GM21825 (cell line): Measurements from ENCODE around the gene TOP3A.
"Not testable (repeated sequence)": the region's sequence is repeated elsewhere in the genome, so short reads cannot be mapped to it uniquely, and the experiment has no call there.

Experiments used
- ATAC-seq: cut with Tn5 transposase; IDR thresholded peaks from one replicate; pipeline ENCODE4 v1.9.1; 2021; ENCODE audit warnings: mild to moderate bottlenecking, moderate library complexity; ENCODE audit not compliant: unreplicated experiment

Gene TOP3A

GRCh38 chr17:18314731-18315561, at the start of gene TOP3A, which contains the start of gene SMCR8:
Gene TOP3A, minus strand, starts transcription at chr17:18314994. Its CDS starts 216 bp downstream, at chr17:18314778.
Gene SMCR8, plus strand, starts transcription at chr17:18315293. Its CDS starts 497 bp downstream, at chr17:18315790.
- peak; percentile 79 for ATAC-seq

GRCh38 chr17:18364166-18364565, 49.4 kb upstream of the TOP3A start:
- no peak for ATAC-seq

DNA sequence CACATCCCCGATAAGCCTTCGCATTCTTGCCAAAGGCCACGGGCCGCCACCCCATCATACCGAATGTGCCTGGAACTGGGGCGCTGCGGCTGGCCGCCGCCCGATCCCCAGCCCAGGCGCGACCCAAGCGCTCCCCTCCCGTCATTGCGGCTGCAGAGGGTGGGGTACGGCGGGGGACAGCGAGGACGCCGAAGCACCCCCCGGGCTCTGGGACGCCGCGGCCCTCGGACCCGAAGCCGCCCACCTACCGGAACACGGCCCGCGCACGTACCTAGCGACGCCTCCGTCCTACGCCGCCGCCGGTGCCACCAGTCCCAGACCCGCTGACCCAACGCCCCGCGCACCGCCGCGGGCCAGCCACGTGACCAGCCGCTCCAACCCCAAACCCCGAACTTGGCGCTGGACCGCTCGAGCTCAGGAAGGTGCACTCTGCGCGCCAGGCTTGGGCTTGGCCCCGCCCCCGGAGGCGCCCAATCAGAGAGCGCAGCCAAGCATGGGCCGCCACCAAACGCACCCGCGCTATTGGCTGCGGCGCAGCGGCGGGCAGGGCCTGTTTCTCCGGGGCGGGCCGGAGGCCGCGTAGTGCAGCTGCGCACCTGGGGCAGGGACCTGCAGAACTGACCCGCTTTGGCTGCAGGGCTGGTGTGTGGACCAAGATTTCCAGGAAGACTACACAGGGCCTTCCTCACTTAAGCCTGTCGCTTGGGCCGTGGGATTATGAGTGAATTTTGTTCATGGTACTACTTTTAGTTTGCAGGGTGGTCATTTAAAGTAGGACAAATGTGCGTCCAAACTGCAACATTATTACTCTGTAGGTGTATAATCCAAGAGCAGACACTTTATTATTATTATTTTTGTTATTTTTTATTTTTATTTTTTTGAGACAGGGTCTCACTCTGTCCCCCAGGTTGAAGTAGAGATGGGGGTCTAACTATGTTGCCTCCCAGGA, 48.6 kb upstream of the TOP3A start, which contains the start of gene SHMT1:
Gene SHMT1 (minus strand): TSS at position 450 of the 949 bp plus-strand sequence. CDS start 7,569 bp downstream, outside the sequence.
- ATAC-seq, result peak; percentile 98

GRCh38 chr17:18362698-18363100, 47.9 kb upstream of the TOP3A start:
- ATAC-seq, result no peak

- no peak for ATAC-seq
These were observed 47.3 kb upstream of the TOP3A start for GRCh38 chr17:18361837-18362697.

DNA sequence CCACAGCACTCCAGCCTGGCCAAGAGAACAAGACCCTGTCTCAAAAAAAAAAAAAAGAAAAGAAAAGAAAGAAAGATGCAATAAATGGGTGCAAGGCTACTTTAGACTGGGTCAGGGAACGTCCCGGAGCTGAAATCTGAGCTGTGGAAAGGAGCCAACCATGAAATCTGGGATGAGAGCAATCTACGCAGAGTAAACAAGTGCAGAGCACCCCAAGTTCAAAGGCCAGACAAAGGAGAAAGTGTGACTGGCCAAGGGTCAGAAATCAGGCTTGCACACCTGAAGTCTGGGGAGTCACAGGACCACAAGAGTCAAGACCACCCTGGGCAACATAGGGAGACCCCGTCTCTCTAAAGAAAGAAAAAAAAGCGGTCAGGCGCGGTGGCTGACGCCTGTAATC, 45.7 kb upstream of the TOP3A start:
- ATAC-seq, result no peak

GRCh38 chr17:18356624-18357023, 41.8 kb upstream of the TOP3A start:
- no peak for ATAC-seq

DNA sequence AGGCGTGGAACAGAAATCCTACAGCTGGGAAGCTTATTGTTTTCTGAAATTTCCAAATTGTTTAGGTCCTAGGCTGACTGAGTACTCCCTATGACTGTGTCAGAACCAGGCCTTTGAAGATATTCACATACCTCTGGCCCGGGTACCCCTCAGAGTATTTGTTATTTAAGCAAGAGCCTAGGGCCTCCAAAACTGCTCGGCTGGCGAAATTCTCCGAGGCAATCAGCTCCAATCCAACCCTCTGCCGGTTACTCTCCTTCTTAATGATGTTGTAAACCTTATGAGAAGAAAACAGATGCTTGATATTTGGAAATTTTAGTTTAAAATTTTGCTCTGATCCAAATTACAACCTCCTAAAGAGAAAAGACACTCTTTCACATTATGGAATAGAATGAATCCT, 38.7 kb upstream of the TOP3A start:
- no peak for ATAC-seq

DNA sequence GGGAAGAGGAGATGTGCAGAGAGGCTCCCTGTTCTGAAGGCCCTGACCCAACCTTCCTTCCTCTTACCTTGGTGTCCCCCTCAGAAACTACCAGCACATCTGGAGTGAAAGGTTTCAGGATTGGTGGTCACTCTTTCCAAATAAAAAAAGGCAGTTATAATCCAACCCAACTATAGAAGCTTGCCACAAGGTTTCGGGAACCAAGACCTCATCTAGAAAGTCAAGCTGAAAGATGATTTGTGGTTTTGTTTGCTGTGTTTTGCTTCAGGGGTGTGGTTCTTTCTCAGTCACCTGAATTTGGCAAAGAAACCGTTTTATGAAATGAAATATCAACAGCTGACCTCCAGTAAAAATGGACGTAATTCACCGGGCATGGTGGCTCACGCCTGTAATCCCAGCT, 29.2 kb upstream of the TOP3A start:
- no peak for ATAC-seq

GRCh38 chr17:18339933-18340332, 25.1 kb upstream of the TOP3A start:
- ATAC-seq, result no peak

DNA sequence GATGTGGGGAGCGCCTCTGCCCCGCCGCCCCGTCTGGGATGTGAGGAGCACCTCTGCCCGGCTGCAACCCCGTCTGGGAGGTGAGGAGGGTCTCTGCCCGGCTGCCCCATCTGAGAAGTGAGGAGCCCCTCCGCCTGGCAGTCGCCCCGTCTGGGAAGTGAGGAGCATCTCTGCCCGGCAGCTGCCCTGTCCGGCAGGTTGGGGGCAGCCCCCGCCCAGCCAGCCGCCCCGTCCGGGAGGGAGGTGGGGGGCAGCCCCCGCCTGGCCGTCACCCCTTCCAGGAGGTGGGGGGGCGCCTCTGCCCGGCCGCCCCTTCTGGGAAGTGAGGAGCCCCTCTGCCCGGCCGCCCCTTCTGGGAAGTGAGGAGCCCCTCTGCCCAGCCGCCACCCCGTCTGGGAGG, 23.4 kb upstream of the TOP3A start:
- not testable (repeated sequence) for ATAC-seq

DNA sequence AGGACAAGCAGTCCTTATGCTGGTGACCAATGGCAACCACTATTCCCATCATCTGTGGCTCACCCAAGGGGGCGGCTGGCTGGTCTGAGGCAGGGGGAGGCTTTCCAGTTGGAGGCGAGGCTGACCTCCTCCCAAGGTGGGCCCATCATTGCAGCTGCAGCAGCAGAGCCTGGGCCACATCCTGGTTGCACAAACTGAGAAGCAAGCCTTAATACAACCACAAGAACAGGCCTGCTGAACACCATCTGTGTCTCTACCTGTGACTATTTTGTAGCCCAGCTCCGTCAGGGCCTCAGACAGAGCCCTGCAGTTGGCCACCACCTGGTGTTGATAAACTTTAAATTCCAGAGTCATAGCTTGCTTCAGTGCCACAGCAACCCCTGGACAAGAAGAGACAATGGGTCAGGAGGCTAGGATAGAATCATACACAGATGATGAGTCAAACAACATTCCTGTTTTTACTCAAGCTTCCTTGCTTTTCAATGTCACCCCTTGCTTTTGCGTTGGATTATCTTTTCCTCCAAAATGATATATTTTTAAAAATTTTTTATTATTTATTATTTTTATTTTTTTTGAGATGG, 18.2 kb upstream of the TOP3A start:
- no peak for ATAC-seq

- no peak for ATAC-seq
These were observed 17.1 kb upstream of the TOP3A start for GRCh38 chr17:18331879-18332278.

DNA sequence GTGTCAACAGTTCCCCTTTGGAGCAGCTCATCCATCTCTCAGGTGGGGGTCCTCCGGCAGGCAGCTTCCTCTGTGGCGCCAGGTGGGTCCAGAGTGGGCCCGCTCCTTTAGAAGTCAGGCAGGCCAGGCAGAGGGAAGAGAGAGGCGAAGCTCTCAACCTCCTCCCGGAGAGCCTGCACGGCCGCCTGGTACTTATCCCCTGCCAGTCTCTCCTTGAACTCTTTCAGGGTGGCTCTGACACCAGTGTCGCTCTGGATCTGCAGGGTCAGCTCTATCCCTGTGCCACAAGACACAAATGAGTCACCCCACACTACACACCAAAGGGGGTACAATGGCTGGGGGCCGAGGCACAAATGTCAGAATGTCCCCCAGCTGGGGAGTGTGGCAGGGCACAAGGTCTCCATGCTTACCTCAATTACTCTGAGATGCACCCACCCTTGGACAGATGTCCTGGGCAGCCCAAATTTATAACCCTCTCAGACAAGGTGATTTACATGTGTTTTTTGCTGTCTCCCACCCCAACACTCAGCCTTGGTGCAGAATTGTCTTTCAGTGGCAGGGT, 13.9 kb upstream of the TOP3A start:
- ATAC-seq, result no peak

- ATAC-seq, result no peak
These were observed 12.8 kb upstream of the TOP3A start for GRCh38 chr17:18327556-18327955.

- ATAC-seq, result no peak
These were observed 12.3 kb upstream of the TOP3A start for GRCh38 chr17:18327093-18327492.

DNA sequence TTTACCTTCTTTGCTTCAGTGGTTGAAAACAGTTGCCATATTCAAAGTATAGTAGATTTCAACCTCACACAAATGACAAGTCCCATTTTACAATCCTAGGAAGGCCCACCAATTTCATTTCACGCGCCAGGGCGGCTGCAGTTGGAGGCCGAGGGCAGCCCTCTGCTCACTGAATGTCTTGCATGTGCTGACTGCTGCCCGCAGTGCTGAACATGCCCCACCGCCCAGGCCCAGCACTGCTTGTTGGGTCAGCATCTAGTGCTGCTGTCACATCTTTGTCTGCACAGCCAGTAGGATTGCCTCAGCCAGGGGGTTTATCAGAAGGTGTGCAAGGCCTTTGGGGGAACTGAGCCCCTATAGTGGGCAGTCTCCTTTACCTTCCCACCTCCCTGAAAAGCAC, 11.8 kb upstream of the TOP3A start:
- ATAC-seq, result no peak

GRCh38 chr17:18326039-18326438, 11.2 kb upstream of the TOP3A start:
- no peak for ATAC-seq

GRCh38 chr17:18324140-18325050, 9.6 kb upstream of the TOP3A start:
- ATAC-seq, result no peak
